Measurements from ENCODE around the gene TSGA10IP.

GRCh38 chr11:65975771-65976170 is 30.5 kb downstream of the TSGA10IP start:
- TF ChIP-seq, protein P1, sequence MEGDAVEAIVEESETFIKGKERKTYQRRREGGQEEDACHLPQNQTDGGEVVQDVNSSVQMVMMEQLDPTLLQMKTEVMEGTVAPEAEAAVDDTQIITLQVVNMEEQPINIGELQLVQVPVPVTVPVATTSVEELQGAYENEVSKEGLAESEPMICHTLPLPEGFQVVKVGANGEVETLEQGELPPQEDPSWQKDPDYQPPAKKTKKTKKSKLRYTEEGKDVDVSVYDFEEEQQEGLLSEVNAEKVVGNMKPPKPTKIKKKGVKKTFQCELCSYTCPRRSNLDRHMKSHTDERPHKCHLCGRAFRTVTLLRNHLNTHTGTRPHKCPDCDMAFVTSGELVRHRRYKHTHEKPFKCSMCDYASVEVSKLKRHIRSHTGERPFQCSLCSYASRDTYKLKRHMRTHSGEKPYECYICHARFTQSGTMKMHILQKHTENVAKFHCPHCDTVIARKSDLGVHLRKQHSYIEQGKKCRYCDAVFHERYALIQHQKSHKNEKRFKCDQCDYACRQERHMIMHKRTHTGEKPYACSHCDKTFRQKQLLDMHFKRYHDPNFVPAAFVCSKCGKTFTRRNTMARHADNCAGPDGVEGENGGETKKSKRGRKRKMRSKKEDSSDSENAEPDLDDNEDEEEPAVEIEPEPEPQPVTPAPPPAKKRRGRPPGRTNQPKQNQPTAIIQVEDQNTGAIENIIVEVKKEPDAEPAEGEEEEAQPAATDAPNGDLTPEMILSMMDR (IDR thresholded peaks at IDR 0.05) = no peak
- TF ChIP-seq ZFX (IDR thresholded peaks at IDR 0.05; ENCODE audit: borderline replicate concordance) = no peak

All from 22Rv1 (cell line).